Caco-2 (cell line): Measurements from ENCODE around the gene TEX11. TPM values are rescaled to one million over a fixed set of nuclear protein-coding genes. Genes with fewer than 3 reads are reported as not detected.
"Not testable (repeated sequence)": the region's sequence is repeated elsewhere in the genome, so short reads cannot be mapped to it uniquely, and the experiment has no call there.

Source experiments
- BruUV-seq: library from RNA; stranded (reverse); fragments of 400-500 nt; replicated peaks from 2 replicates; lab custom pipeline; 2021; lab: Mats Ljungman, UMichigan
- CTCF ChIA-PET: fragments of 300-600 bp; sonication (Branson Sonifier 250); formaldehyde crosslinking; loops from one replicate; lab custom pipeline; 2022; ENCODE audit warnings: antibody characterized with exemption; lab: Charles Lee
- POLR2A ChIA-PET: fragments of 300-600 bp; sonication (Branson Sonifier 250); formaldehyde crosslinking; loops from one replicate; lab custom pipeline; 2022; ENCODE audit warnings: antibody characterized with exemption; lab: Charles Lee
- DNase-seq, 2 experiments: peaks; one replicate each; pipeline versions ENCODE4 v3.0.0 to v3.0.0-alpha.2; 2020 to 2022
- H3K27me3 ChIP-seq: replicated peaks from 2 replicates; pipeline ENCODE4 v1.6.0; 2011; ENCODE audit warnings: low read length; ENCODE audit not compliant: control insufficient read depth, insufficient read depth
- H3K36me3 ChIP-seq: 2 replicates; pipeline ENCODE4 v1.5.1; 2011; ENCODE audit warnings: low read length; ENCODE audit not compliant: control insufficient read depth, insufficient read depth
- H3K4me1 ChIP-seq: fragments of 250-450 bp; sonication (Bioruptor Pico); 2 replicates; pipeline ENCODE4 v1.5.1; 2020; ENCODE audit warnings: mild to moderate bottlenecking
- H3K4me3 ChIP-seq: 2 replicates; pipeline ENCODE4 v1.5.1; 2011; ENCODE audit warnings: low read depth, mild to moderate bottlenecking, control low read depth, low read length
- H3K9me3 ChIP-seq: fragments of 250-450 bp; sonication (Bioruptor Pico); 2 replicates; pipeline ENCODE4 v1.5.1; 2020; ENCODE audit warnings: mild to moderate bottlenecking, moderate library complexity
- H3K27ac Mint-ChIP-seq: one replicate; pipeline ENCODE4 v1.8.0; 2022; ENCODE audit warnings: mixed read lengths; ENCODE audit not compliant: unreplicated experiment
- H3K27me3 Mint-ChIP-seq: one replicate; pipeline ENCODE4 v1.8.0; 2022; ENCODE audit warnings: mixed read lengths; ENCODE audit not compliant: insufficient read depth, unreplicated experiment
- H3K36me3 Mint-ChIP-seq: one replicate; pipeline ENCODE4 v1.8.0; 2022; ENCODE audit warnings: mild to moderate bottlenecking, mixed read lengths; ENCODE audit not compliant: insufficient read depth, unreplicated experiment
- H3K4me1 Mint-ChIP-seq: one replicate; pipeline ENCODE4 v1.8.0; 2022; ENCODE audit warnings: low read depth, mixed read lengths; ENCODE audit not compliant: unreplicated experiment
- H3K4me3 Mint-ChIP-seq: one replicate; pipeline ENCODE4 v1.8.0; 2022; ENCODE audit warnings: mild to moderate bottlenecking, moderate library complexity, mixed read lengths; ENCODE audit not compliant: unreplicated experiment
- H3K9me3 Mint-ChIP-seq: one replicate; pipeline ENCODE4 v1.8.0; 2022; ENCODE audit warnings: mixed read lengths; ENCODE audit not compliant: unreplicated experiment
- intact Hi-C: fragments of 100-400 bp; cut with micrococcal nuclease; formaldehyde crosslinking; loops from one replicate; pipeline ENCODE4 v1.10.0; 2022; ENCODE audit not compliant: unreplicated experiment
- total RNA-seq: library from RNA; stranded (reverse); gene quantifications from 2 replicates; pipeline ENCODE4 v1.2.3, GENCODE V29; 2022
- TF ChIP-seq, protein P1 (sequence below), 2 experiments: fragments of 200-600 bp in 1 of 2; IDR thresholded peaks; 1 replicate in 1 of 2; 2 replicates in 1 of 2; pipeline versions ENCODE4 v1.5.1 to v1.8.0; 2011 to 2022; ENCODE audit warnings: antibody characterized with exemption in 1 of 2, control low read depth in 1 of 2, inconsistent platforms in 1 of 2, low read depth in 1 of 2, low read length in 1 of 2, mild to moderate bottlenecking in 1 of 2, moderate library complexity in 1 of 2; ENCODE audit not compliant: insufficient read depth in 1 of 2, severe bottlenecking in 1 of 2, unreplicated experiment in 1 of 2

TEX11 gene
- total RNA-seq, 1 experiment from 2014 or later = 0.23 TPM

DNA sequence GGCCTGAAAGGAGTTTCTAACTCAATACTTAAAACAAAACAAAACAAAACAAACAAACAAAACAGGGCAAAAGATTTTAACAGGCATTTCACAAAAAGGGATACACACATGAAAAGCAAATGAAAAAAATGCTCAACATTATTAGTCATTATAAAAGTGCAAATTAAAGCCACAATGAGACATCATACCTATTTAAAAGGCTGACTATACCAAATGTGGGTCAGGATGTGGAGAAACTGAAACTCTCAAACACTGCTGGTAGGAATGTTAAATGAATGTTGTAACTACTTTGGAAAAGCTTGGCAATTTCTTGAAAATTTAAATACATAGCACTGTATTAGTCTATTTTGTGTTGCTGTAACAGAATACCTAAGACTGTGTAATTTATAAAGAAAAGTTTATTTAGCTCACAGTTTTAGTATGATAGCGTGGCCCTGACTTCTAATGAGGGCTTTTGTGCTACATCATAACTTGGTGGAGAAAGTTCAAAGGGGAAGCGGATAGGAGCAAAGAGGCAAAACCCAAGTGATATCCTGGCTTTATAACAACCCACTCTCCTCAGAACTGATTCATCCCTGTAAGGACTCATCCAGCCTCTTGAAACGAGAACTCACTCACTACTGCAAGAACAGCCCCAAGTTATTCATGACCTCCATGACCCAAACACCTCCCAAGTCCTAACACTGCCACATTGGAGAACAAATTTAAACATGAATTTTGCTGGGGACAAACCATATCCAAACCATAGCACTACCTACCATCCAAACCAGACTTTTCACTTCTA, 214.0 kb downstream of the TEX11 start:
- Mint-ChIP-seq H3K9me3 (no peaks in the 10 kb centered on the region), H3K4me1 (no peaks in the 10 kb centered on the region), H3K27ac (no peak overlapping the region), H3K27me3 (no peaks in the 10 kb centered on the region), H3K36me3 (no peaks in the 10 kb centered on the region), H3K4me3 (no peak overlapping the region)
- intact Hi-C loops = no loop called here
- CTCF ChIA-PET = no interaction called here
- no peak for DNase-seq
- BruUV-seq = no TSS peak
- H3K4me3 ChIP-seq = no peak overlapping the region
- TF ChIP-seq, protein P1, sequence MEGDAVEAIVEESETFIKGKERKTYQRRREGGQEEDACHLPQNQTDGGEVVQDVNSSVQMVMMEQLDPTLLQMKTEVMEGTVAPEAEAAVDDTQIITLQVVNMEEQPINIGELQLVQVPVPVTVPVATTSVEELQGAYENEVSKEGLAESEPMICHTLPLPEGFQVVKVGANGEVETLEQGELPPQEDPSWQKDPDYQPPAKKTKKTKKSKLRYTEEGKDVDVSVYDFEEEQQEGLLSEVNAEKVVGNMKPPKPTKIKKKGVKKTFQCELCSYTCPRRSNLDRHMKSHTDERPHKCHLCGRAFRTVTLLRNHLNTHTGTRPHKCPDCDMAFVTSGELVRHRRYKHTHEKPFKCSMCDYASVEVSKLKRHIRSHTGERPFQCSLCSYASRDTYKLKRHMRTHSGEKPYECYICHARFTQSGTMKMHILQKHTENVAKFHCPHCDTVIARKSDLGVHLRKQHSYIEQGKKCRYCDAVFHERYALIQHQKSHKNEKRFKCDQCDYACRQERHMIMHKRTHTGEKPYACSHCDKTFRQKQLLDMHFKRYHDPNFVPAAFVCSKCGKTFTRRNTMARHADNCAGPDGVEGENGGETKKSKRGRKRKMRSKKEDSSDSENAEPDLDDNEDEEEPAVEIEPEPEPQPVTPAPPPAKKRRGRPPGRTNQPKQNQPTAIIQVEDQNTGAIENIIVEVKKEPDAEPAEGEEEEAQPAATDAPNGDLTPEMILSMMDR (IDR thresholded peaks at IDR 0.05; ENCODE audit: insufficient read depth in 1 of 2, low read depth in 1 of 2, low read length in 1 of 2, severe bottlenecking in 1 of 2, unreplicated experiment in 1 of 2) = no peak
- no peaks in the 10 kb centered on the region for H3K4me1 ChIP-seq
- POLR2A ChIA-PET = no interaction called here
- no peaks in the 10 kb centered on the region for H3K9me3 ChIP-seq
- H3K36me3 ChIP-seq = no peaks in the 10 kb centered on the region
- H3K27me3 ChIP-seq = no peaks in the 10 kb centered on the region

DNA sequence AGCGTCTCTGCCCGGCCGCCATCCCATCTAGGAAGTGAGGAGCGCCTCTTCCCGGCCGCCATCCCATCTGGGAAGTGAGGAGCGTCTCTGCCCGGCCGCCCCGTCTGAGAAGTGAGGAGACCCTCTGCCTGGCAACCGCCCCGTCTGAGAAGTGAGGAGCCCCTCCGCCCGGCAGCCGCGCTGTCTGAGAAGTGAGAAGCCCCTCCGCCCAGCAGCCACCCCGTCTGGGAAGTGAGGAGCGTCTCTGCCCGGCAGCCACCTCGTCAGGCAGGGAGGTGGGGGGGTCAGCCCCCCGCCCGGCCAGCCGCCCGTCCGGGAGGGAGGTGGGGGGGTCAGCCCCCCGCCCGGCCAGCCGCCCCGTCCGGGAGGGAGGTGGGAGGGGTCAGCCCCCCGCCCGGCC, 229.1 kb downstream of the TEX11 start:
- H3K27ac Mint-ChIP-seq, H3K9me3 ChIP-seq, H3K4me1 ChIP-seq, POLR2A ChIA-PET, H3K4me3 ChIP-seq, H3K9me3 Mint-ChIP-seq, H3K27me3 Mint-ChIP-seq, intact Hi-C loops, H3K4me1 Mint-ChIP-seq, H3K27me3 ChIP-seq, BruUV-seq, H3K36me3 Mint-ChIP-seq, DNase-seq, H3K4me3 Mint-ChIP-seq, CTCF ChIA-PET, H3K36me3 ChIP-seq: not testable (repeated sequence)

DNA sequence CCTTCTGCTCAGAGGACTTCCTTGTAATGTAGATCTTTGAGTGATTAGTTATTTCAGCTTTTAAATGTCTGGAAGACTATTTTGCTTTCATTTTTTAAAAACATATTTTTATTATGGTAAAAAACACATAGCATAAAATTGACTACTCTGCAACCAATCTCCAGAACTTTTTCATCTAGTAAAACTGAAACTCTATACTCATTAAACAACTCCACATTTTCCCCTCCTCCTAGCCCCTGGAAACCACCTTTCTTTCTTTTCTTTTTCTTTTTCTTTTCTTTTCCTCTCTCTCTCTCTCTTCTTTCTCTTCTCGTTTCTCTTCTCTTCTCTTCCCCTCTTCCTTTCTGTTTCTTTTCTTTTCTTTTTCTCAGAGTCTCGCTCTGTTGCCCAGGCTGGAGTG, 233.2 kb downstream of the TEX11 start:
- CTCF ChIA-PET = no interaction called here
- POLR2A ChIA-PET = no interaction called here
- Histone ChIP-seq H3K9me3 (no peaks in the 10 kb centered on the region), H3K4me3 (no peak overlapping the region), H3K36me3 (no peaks in the 10 kb centered on the region), H3K4me1 (peaks cover 3% of the 10 kb centered on the region; the same call in 1 of the 2 replicates), H3K27me3 (no peaks in the 10 kb centered on the region)
- Mint-ChIP-seq H3K4me3 (no peak overlapping the region), H3K27ac (no peak overlapping the region), H3K27me3 (no peaks in the 10 kb centered on the region), H3K4me1 (no peaks in the 10 kb centered on the region), H3K9me3 (no peaks in the 10 kb centered on the region), H3K36me3 (no peaks in the 10 kb centered on the region)
- intact Hi-C loops = no loop called here
- TF ChIP-seq, protein P1 (IDR thresholded peaks at IDR 0.05; ENCODE audit: insufficient read depth in 1 of 2, low read depth in 1 of 2, low read length in 1 of 2, severe bottlenecking in 1 of 2, unreplicated experiment in 1 of 2) = no peak
- no peak for DNase-seq
- no TSS peak for BruUV-seq
